ENCODE data around the gene RPL28. TPM values are rescaled to one million over a fixed set of nuclear protein-coding genes. Genes with fewer than 3 reads are reported as not detected.
A peak's percentile ranks its signal among the peaks of the same experiment; 100 is the strongest.

Gene RPL28
- total and polyA plus RNA-seq, 2 of the 13 experiments (the other 11 are each of a cell fraction or from before 2014, with no cell fraction given) = 105 to 420 TPM

GRCh38 chr19:55408533-55408872, 22.8 kb downstream of the RPL28 start:
- H3K27ac ChIP-seq (ENCODE audit: extremely low read length, insufficient read depth, low read length) = peak overlapping the region; percentile 61
- no TSS peak for BruUV-seq (replicated peaks)
- no peaks in the 10 kb centered on the region for H4K20me1 ChIP-seq (ENCODE audit: insufficient read depth, low read length)
- DNase-seq (ENCODE audit: low spot score) (no peak), ATAC-seq (no peak), FAIRE-seq (no peak)
- H3K4me3 ChIP-seq (replicated peaks in 1 of 3; ENCODE audit: insufficient read depth in 1 of 3, low read depth in 2 of 3, low read length in 3 of 3) = peak overlapping the region in 1 of 3 experiments; percentile 83; a peak in 2 of 6 replicates
- CTCF ChIA-PET (ENCODE audit: low intra/inter-chr PET ratio, low total read pairs) = no interaction called here
- intact Hi-C loops (cut with micrococcal nuclease; ENCODE audit: unreplicated experiment) = no loop called here
- H3K9me3 ChIP-seq (ENCODE audit: low read length) = no peaks in the 10 kb centered on the region
- H3K36me3 ChIP-seq (replicated peaks in 1 of 2; ENCODE audit: control insufficient read depth in 1 of 2, insufficient read depth in 2 of 2, low read length in 2 of 2) = peaks cover 6 to 13% of the 10 kb centered on the region in 2 experiments; a peak in 4 of 5 replicates
- WGBS (ENCODE audit: low lambda C conversion rate) = 80% methylated on average over 9 of the region's 9 CpGs
- in situ Hi-C loops (cut with HindIII; ENCODE audit: extremely low pct_ligation_motif_present, low pct_unique_long_range_greater_than_20kb) = loop anchor here (5.0 kb wide), 1 partner anchor 261 kb away; the partner anchor contains the start of gene TNNT1
- peaks cover 26% of the 10 kb centered on the region for H3K4me1 ChIP-seq (ENCODE audit: insufficient read depth, low read length)
- POLR2A ChIA-PET = no interaction called here
- H3K9ac ChIP-seq (ENCODE audit: insufficient read depth, low read depth, low read length) = no peak overlapping the region
- H3K27me3 ChIP-seq (ENCODE audit: control insufficient read depth in 1 of 2, insufficient read depth in 2 of 2, low read length in 2 of 2) = peaks cover 0 to 5% of the 10 kb centered on the region in 2 experiments; a peak in 1 of 5 replicates
- H3K4me2 ChIP-seq (ENCODE audit: low read depth, low read length) = peak overlapping the region; percentile 57; the same call in 1 of the 2 replicates
- H2AFZ ChIP-seq (ENCODE audit: low read length) = no peak overlapping the region
- peaks cover 16% of the 10 kb centered on the region for H3K79me2 ChIP-seq (ENCODE audit: insufficient read depth, low read length)
- TF ChIP-seq TEAD3 (CRISPR knock-in tag; optimal IDR thresholded peaks at IDR 0.05; ENCODE audit: borderline replicate concordance) (no peak), SP1 (IDR thresholded peaks at IDR 0.05) (no peak), SP1 (CRISPR knock-in tag; IDR thresholded peaks at IDR 0.05) (no peak), SMAD1 (CRISPR knock-in tag; IDR thresholded peaks at IDR 0.05; ENCODE audit: borderline replicate concordance, low read depth) (peak; percentile 2; the same call in 1 of the 2 replicates), ZNF761 (CRISPR knock-in tag; conservative IDR thresholded peaks at IDR 0.05) (no peak), ZNF552 (CRISPR knock-in tag; IDR thresholded peaks at IDR 0.05; ENCODE audit: borderline replicate concordance) (no peak), ZNF747 (CRISPR knock-in tag; IDR thresholded peaks at IDR 0.05; ENCODE audit: borderline replicate concordance) (0 out of 2 replicates have a peak, but pooled peaks have one; percentile 28), ZNF629 (CRISPR knock-in tag; conservative IDR thresholded peaks at IDR 0.05) (peak; percentile 75; the same call in 1 of the 2 replicates), MED1 (CRISPR knock-in tag; IDR thresholded peaks at IDR 0.05) (no peak), ZFP91 (CRISPR knock-in tag; IDR thresholded peaks at IDR 0.05; ENCODE audit: borderline replicate concordance) (peak; percentile 12; the same call in 1 of the 2 replicates), EHMT2 (IDR thresholded peaks at IDR 0.05; ENCODE audit: borderline replicate concordance, low read depth, low read length) (peak; percentile 67; the same call in 1 of the 2 replicates), FOXP1 (IDR thresholded peaks at IDR 0.05) (no peak), FOXP1 (CRISPR knock-in tag; IDR thresholded peaks at IDR 0.05) (no peak), MIER3 (CRISPR knock-in tag; IDR thresholded peaks at IDR 0.05; ENCODE audit: borderline replicate concordance) (no peak), JARID2 (CRISPR knock-in tag; IDR thresholded peaks at IDR 0.05; ENCODE audit: insufficient replicate concordance) (no peak), ZNF350 (CRISPR knock-in tag; IDR thresholded peaks at IDR 0.05; ENCODE audit: borderline replicate concordance, low read depth) (0 out of 2 replicates have a peak, but pooled peaks have one; percentile 0), HOXD1 (CRISPR knock-in tag; IDR thresholded peaks at IDR 0.05) (no peak), FOXA1 (IDR thresholded peaks at IDR 0.05) (no peak), FOXA1 (CRISPR knock-in tag; IDR thresholded peaks at IDR 0.05) (no peak), ZNF382 (CRISPR knock-in tag; IDR thresholded peaks at IDR 0.05; ENCODE audit: borderline replicate concordance) (no peak), PTBP1 (IDR thresholded peaks at IDR 0.05; ENCODE audit: low read depth, low read length, poor library complexity, severe bottlenecking) (no peak), ZSCAN21 (CRISPR knock-in tag; IDR thresholded peaks at IDR 0.05; ENCODE audit: borderline replicate concordance) (0 out of 2 replicates have a peak, but pooled peaks have one; percentile 14), ZNF451 (CRISPR knock-in tag; IDR thresholded peaks at IDR 0.05) (no peak), ZMYM3 (CRISPR knock-in tag; IDR thresholded peaks at IDR 0.05) (0 out of 2 replicates have a peak, but pooled peaks have one; percentile 21), CHCHD3 (CRISPR knock-in tag; IDR thresholded peaks at IDR 0.05) (no peak)

Data from HepG2 (cell line).